ENCODE data around the gene NFE2L1.
"Not testable (repeated sequence)": the region's sequence is repeated elsewhere in the genome, so short reads cannot be mapped to it uniquely, and the experiment has no call there.

The NFE2L1 gene

GRCh38 chr17:48016112-48016511 lies 32.0 kb upstream of the NFE2L1 start:
- Histone ChIP-seq H3K9me3 (ENCODE audit: severe bottlenecking) (no peaks in the 10 kb centered on the region), H3K4me3 (ENCODE audit: low read depth, low read length) (no peak overlapping the region), H3K27me3 (ENCODE audit: insufficient read depth, low read depth, severe bottlenecking) (no peaks in the 10 kb centered on the region), H3K36me3 (no peaks in the 10 kb centered on the region), H3K27ac (peak overlapping the region; percentile 96)
- TF ChIP-seq, protein P1, sequence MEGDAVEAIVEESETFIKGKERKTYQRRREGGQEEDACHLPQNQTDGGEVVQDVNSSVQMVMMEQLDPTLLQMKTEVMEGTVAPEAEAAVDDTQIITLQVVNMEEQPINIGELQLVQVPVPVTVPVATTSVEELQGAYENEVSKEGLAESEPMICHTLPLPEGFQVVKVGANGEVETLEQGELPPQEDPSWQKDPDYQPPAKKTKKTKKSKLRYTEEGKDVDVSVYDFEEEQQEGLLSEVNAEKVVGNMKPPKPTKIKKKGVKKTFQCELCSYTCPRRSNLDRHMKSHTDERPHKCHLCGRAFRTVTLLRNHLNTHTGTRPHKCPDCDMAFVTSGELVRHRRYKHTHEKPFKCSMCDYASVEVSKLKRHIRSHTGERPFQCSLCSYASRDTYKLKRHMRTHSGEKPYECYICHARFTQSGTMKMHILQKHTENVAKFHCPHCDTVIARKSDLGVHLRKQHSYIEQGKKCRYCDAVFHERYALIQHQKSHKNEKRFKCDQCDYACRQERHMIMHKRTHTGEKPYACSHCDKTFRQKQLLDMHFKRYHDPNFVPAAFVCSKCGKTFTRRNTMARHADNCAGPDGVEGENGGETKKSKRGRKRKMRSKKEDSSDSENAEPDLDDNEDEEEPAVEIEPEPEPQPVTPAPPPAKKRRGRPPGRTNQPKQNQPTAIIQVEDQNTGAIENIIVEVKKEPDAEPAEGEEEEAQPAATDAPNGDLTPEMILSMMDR (IDR thresholded peaks at IDR 0.05; ENCODE audit: low read depth, low read length) = no peak
- peak; percentile 80 for DNase-seq

GRCh38 chr17:48017817-48018158 lies 30.4 kb upstream of the NFE2L1 start:
- DNase-seq; H3K27me3 ChIP-seq (ENCODE audit: insufficient read depth, low read depth, severe bottlenecking); H3K36me3 ChIP-seq; H3K4me3 ChIP-seq (ENCODE audit: low read depth, low read length); H3K9me3 ChIP-seq (ENCODE audit: severe bottlenecking): not testable (repeated sequence)
- H3K27ac ChIP-seq = peak overlapping the region; percentile 96; the same call in 1 of the 2 replicates

DNA sequence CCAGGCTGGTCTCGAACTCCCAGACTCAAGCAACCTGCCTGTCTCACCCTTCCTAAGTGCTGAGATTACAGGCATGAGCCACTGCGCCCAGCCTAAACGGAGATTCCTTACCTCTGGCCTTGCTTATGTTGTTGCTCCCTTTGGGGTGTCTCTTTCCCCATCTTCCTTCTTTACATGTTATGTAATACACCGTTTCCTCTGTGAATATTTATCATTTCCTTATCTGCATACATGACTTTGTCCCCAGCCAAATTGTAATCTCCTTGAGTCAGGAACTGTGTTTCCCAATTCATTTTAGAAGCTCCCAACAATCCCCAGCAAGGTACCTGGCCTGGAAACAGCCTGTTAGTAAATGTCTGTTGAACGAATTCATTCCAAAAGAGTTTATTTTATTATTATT lies 26.2 kb upstream of the NFE2L1 start:
- no peaks in the 10 kb centered on the region for H3K36me3 ChIP-seq
- TF ChIP-seq, protein P1 (IDR thresholded peaks at IDR 0.05; ENCODE audit: low read depth, low read length) = no peak
- H3K4me3 ChIP-seq (ENCODE audit: low read depth, low read length) = no peak overlapping the region
- H3K27me3 ChIP-seq (ENCODE audit: insufficient read depth, low read depth, severe bottlenecking) = peaks cover 5% of the 10 kb centered on the region
- DNase-seq = no peak
- no peaks in the 10 kb centered on the region for H3K9me3 ChIP-seq (ENCODE audit: severe bottlenecking)
- H3K27ac ChIP-seq = no peak overlapping the region

DNA sequence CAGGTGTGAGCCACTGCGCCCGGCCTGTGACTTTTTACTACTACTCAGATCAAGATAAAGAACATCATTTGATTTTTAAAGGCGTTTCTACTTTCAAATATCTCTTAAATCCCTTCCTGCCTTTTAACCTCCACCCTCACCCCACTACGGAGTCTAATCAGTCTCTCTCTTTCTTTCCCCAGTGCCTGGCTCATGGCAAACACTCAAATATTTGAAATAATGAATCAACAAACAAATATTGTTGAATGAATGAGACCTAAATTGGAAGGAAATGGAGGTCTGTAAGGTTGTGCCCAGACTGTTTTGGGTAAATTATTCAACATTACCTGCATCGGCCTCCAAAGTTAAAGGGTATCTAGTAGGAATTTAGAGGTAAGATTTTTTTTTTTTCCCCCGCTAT lies 25.3 kb upstream of the NFE2L1 start:
- TF ChIP-seq, protein P1 (IDR thresholded peaks at IDR 0.05; ENCODE audit: low read depth, low read length) = no peak
- no peak overlapping the region for H3K27ac ChIP-seq
- no peak overlapping the region for H3K4me3 ChIP-seq (ENCODE audit: low read depth, low read length)
- H3K36me3 ChIP-seq = no peaks in the 10 kb centered on the region
- DNase-seq = no peak
- H3K27me3 ChIP-seq (ENCODE audit: insufficient read depth, low read depth, severe bottlenecking) = peaks cover 5% of the 10 kb centered on the region
- no peaks in the 10 kb centered on the region for H3K9me3 ChIP-seq (ENCODE audit: severe bottlenecking)

DNA sequence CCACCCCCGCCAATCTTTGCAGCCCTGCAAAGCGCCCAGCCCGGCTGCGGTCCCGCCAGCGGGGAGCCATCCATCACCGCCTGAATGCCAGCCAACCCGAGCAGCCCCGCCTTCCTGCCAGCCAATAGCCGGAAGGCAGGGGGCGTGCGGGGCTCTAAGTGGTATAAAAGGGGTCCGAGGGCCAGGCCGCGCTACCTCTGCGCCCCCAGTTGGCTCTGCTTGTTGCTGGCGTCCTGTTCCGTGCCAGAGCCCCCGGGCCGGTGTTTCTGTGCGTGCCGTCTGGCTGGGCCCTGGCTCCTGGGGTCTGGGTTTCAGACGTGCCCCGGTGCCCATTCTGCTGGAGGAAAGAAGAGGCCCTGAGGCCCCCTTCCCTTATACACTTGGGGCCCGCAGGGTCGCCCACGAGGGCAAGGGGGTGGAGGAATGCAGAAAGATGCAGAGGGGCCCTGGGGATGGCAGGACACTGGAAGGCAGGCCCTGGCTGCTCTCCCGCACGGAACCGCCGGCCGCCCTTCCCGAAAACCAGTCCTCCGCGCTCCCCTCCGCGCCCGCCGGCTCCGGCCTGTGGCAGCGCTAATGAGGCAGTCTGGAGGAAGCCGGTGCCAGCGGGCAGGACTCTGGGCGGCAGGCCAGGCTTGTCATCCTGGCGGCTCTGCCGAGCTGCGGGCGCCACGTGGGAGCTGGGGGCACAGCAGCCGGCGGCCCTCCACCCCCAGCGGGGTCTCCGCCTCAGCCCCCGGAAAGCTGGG lies 24.6 kb upstream of the NFE2L1 start:
- peaks cover 5% of the 10 kb centered on the region for H3K27me3 ChIP-seq (ENCODE audit: insufficient read depth, low read depth, severe bottlenecking)

DNA sequence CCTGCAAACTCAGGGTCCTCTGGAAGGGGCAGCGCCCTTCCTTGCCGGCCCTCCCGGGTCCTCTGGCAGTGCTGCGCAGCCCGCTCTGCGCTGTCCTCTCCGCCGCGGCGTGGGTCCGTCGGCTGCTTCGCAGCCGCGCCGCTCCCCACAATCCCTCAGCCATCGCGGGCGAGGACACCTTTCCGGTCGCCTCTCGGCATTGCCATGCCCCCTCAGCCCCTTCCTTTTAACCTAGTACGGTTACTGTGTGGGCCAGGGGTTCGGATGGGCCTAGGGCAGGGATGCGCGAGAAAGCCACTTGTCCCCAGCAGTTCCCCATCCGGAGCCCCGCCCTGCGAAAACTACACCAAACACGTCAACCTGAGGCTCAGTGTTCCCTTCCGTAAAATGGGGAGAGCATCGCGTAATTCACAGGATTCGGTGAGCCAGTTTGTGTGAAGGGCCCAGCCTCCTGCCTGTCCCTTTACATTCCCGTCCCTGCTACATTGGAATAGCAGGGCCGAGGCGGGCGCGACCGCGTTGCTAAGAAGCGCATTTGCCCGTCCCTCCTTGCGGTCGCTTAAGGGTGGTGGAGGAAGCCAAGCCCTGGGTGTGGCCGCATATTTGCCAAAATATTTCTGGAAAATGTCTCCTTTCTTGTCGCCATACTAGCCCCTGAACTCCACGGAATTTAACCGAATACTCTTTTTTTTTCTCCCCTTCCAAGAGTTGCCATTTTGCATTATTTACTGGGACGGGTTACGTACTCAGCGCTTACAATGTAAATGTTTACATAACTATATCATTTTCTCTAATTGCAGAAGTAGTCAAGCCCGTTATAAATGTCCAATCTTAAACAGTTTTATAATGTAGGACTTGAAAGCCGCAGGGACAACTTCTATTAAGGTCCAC lies 23.8 kb upstream of the NFE2L1 start:
- TF ChIP-seq, protein P1 (IDR thresholded peaks at IDR 0.05; ENCODE audit: low read depth, low read length) = no peak
- no peaks in the 10 kb centered on the region for H3K9me3 ChIP-seq (ENCODE audit: severe bottlenecking)
- H3K36me3 ChIP-seq = no peaks in the 10 kb centered on the region
- peak overlapping the region; percentile 46 for H3K4me3 ChIP-seq (ENCODE audit: low read depth, low read length)
- no peak overlapping the region for H3K27ac ChIP-seq
- peaks cover 5% of the 10 kb centered on the region for H3K27me3 ChIP-seq (ENCODE audit: insufficient read depth, low read depth, severe bottlenecking)
- peak; percentile 25 for DNase-seq

More for the DNA sequence above, 24.6 kb upstream of the NFE2L1 start:
- Histone ChIP-seq H3K36me3 (no peaks in the 10 kb centered on the region), H3K27ac (no peak overlapping the region), H3K4me3 (ENCODE audit: low read depth, low read length) (peak overlapping the region; percentile 46), H3K9me3 (ENCODE audit: severe bottlenecking) (no peaks in the 10 kb centered on the region)
- TF ChIP-seq, protein P1 (IDR thresholded peaks at IDR 0.05; ENCODE audit: low read depth, low read length) = peak; percentile 34
- peak; percentile 78 for DNase-seq

All from WERI-Rb-1 (cell line).